GM12874 (cell line): ENCODE results near the gene SPATS2.

Experiments
- CTCF ChIP-seq: IDR thresholded peaks from 2 replicates; pipeline ENCODE4 v1.5.1; 2011; ENCODE audit warnings: low read depth, mild to moderate bottlenecking, control low read depth, low read length, moderate library complexity; ENCODE audit not compliant: insufficient read depth

SPATS2 gene

DNA sequence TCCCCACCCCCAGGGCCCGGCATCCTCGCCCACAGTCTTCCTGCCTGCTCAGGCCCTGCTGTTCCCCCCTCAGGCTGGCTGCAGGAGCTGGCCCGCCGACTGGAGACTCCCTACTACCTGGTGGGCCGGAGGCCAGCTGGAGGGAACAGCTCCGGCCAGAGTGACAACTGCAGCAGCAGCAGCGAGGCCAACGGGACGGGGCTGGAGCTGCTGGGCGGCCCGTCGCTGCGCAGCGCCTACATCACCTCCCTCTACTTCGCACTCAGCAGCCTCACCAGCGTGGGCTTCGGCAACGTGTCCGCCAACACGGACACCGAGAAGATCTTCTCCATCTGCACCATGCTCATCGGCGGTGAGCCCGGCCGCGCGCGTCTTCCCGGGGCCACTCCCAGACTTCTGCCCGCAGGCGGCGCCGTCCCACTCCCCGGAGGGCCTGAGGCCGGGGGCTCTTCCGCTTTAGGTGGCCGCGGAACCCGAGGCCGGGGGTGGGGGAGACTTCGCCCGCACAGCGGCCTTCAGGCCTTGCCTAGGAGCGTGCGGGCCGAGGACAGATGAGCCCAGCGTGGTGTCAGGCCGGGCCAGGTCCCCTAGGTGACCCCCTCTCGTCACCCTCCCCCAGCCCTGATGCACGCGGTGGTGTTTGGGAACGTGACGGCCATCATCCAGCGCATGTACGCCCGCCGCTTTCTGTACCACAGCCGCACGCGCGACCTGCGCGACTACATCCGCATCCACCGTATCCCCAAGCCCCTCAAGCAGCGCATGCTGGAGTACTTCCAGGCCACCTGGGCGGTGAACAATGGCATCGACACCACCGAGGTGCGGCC, 181.8 kb downstream of the SPATS2 start:
- TF ChIP-seq CTCF, result 0 out of 2 replicates have a peak, but pooled peaks have one; percentile 13

GRCh38 chr12:49549735-49550692, 182.8 kb downstream of the SPATS2 start:
- TF ChIP-seq CTCF, result no peak

DNA sequence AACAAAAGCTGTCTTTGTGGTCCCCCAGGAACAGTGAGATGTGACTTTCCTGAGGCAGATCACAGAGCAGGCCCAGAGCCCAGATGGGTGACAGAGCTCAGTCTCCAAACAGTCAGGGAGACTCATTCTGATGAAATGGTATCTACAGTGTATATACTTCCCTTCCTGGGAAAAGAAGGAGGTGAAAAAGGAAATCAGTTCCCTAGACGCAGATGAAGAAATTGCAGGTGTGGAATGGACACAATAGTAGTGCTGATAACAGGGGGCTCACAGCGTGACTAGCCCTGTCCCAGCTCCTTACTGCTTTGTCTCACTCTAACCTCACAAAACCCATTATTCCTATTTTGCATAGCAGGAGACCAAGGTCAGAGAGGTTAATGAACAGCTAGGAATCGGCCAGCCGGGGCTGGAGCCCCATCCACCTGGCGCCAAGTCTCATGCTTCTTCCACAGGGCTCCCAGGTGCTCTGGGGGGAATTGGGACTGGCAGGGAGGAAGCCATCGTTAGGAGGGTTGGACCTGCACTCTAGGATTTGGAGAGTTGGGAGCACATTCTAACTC, 183.5 kb downstream of the SPATS2 start:
- no peak for TF ChIP-seq CTCF

DNA sequence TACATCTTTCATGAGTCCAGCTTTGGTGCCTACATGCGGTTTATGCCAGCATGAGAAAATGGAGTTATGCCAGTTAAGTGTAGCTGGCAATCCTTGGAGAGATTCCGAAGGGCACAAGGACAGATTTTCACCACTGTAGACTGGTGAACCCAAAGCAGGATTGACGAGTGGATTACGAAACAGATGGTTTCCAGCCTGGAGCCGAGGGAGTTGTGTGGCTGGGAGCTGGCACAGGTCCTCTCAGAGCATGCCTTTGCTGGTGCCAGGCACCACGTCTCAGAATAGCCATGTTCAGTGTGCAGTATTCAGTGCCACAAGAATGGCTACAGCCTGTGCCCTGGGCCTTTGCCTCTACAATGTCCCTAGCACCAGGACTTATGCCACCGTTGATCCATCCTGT, 184.8 kb downstream of the SPATS2 start:
- TF ChIP-seq CTCF, result no peak

DNA sequence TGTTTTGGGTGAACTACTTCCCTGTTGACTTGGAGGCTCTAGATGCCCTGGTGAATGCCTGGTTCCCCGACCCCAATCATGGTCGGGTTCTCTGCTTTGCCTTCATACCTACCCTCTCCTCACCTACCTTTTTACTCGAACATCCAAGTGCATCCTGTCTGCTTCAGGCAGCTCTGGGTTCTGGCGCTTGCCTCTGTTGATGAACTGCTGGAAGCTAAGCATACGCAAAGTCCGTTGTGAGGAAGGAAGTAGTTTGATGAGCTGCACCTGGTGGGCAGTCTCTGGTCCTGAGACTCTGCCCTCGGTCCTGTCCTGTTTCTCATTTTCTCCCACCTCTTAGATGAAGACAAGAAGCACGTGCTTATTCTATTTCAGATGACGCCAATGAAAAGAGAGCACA, 185.2 kb downstream of the SPATS2 start:
- no peak for TF ChIP-seq CTCF

DNA sequence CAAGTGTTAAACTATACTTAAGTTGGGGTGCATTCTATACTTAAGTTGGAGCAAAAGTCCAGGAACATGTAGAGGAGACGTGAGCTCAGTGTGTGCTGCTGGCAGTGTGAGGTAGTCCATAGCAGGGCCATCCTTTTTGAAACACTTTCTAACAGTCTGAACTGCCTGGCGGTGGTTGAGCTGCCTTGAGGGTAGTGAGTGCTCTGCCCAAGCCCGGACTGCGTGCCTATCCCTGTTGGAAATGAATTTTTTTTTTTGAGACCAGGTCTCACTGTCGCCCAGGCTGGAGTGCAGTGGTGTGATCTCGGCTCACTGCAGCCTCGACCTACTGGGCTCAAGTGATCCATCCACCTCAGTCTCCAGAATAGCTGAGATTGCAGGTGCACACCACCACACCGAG, 185.6 kb downstream of the SPATS2 start:
- TF ChIP-seq CTCF, result no peak
